HG02610 (cell line): ENCODE data around the gene KRT71.

ENCODE experiments used
- ATAC-seq: cut with Tn5 transposase; IDR thresholded peaks from one replicate; pipeline ENCODE4 v1.9.1; 2021; ENCODE audit warnings: mild to moderate bottlenecking, moderate library complexity; ENCODE audit not compliant: unreplicated experiment

Gene KRT71

DNA sequence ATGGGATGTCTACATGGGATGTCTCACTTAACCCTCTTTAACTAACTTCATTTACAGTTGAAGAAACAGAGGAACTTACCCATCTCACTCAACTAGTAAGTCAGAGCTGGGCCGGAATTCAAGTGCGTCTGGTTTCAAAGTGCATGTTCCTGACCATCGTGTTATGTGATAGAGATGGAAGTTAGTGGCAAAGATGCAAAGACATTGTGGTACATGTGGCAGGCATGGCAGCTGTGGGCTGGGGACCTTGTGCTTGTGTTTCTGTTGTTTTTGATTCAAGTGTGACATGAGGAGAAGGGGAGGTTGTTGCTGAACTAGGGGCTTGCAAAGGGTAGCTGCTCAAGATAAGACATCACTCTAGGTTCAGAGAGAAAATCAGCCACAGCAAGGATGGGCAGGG lies 23.0 kb upstream of the KRT71 start:
- ATAC-seq = no peak

DNA sequence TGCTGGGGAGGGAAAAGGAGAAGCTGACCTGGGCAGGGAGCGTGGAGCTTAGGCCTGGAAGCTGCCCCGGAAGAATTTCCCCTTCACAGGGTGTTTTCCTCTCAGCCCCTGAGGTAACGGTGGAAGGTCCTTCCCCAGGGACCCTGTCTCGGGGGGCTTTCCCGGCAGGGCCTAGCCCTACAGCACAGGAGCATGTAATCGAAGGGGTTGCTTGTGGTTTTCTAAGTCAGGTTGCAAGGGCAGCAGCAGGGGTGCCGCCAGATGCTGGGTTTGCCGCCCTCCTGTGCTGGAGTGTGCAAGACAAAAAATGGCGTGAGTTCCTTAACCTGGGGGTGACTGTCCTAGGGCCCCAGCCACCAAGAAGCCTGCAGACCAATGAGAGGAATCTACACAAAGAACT lies 22.3 kb upstream of the KRT71 start:
- ATAC-seq = no peak

DNA sequence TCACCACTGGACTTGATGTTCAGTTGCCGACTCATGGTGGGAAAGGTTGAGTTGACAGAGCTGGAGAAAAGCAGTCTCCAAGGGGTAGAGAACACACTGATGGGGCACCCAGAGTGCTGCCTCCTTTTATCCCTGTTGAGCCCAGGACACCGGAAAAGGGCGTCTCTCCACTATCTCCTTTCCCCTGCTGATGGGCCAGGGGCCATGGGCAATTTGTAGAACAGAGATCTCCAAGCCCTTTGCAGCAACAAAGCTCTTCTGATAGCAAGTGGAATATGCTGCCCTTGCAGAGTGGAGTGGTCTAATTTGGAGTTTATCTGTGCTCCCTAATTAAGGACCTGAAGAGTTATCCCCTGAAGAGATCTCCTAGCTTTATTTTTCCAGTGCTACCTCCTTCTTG lies 20.8 kb upstream of the KRT71 start, which contains the start of gene KRT74:
Gene KRT74, minus strand, starts transcription at position 101 of the 400 bp plus-strand sequence. Its CDS starts 66 bp downstream, at position 35.
- ATAC-seq = no peak

DNA sequence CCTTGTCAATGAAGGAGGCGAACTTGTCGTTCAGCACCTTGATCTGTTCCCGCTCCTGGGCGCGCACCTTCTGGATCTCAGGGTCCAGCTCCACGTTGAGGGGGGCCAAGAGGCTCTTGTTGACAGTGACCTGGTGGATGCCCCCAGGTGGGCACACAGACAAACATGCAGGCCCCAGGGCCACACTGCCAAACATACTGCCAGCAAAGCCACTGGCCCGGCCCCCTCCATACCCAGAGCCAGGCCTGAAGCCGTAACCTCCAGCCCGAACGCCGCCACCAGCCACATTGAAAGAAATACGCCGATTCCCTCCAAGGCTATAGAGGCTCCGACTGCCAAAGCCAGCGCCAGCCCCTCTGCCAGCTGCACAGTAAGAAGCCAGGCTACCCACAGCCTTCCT lies 20.4 kb upstream of the KRT71 start:
- ATAC-seq = no peak

DNA sequence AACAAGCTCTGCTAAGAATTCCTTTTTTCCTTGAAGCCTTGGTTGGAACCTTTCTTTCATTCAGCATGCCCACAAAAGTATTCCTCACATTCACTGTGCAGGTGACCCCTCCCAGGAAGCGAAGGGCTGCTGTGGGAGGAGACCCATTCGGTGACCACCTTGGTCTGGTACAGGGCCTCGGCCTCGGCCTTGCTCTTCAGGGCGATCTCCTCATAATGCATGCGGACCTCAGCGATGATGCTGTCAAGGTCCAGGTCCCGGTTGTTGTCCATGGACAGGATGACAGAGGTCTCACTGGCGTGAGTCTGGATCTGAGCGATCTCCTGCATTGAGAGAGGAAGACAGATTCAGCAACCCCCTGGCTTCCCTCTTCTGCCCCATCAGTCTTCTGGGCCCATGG lies 17.6 kb upstream of the KRT71 start:
- ATAC-seq = no peak

DNA sequence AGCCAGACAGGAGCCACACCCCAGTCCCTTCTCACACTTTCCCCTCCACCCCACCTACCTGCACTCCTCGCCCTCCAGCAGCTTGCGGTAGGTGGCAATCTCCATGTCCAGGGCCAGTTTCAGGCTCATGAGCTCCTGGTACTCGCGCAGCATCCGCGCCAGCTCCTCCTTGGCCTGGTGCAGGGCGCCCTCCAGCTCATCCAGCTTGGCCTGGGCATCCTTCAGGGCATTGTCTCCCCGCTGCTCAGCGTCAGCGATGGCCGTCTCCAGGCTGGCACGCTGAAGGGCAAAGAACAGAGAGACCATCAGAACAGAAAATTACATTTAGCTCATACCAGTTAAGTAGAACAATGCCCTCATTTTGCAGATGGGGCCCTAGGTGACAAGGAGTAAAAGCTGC lies 15.2 kb upstream of the KRT71 start:
- no peak for ATAC-seq

DNA sequence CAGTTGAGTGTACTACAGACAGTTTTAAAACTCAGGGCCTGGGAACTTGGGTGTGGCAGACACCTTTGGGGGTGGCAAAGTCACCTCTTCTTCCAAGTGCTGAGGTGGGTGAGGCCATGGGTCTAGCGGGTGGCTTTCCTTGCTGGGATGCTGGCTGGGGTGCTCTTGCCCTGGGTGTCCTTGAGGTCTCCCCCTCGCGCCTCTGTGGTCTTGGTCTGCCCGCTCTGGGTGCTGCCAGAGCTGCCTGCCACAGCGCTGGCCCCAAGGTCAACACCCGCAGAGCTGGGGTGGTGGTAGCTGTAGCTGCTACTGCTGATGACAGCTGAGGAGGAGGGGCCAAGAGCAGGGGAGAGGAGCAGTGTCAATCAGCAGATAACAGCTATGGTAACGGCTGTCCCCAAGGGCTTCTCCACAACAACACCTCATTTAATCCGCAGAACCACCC lies 13.9 kb upstream of the KRT71 start:
- no peak for ATAC-seq

DNA sequence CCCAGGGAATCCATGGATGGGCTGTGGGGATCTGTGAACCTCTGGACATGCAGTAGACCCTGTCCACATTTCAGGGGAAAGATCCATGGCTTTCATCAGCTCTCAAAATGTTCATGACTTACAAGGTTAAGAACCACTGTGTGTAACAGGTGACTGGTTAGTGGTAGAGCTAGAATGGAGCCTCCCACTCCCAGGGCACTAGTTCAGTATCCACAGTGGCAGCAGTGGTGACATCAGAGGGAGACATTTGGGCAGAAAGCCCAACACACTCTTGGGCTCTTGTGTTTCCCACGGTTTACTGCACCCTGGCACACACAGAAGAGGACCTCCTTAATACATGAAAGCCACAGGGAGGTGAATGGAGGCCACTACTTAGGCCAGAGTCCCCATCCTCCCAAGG lies 11.6 kb upstream of the KRT71 start:
- no peak for ATAC-seq

DNA sequence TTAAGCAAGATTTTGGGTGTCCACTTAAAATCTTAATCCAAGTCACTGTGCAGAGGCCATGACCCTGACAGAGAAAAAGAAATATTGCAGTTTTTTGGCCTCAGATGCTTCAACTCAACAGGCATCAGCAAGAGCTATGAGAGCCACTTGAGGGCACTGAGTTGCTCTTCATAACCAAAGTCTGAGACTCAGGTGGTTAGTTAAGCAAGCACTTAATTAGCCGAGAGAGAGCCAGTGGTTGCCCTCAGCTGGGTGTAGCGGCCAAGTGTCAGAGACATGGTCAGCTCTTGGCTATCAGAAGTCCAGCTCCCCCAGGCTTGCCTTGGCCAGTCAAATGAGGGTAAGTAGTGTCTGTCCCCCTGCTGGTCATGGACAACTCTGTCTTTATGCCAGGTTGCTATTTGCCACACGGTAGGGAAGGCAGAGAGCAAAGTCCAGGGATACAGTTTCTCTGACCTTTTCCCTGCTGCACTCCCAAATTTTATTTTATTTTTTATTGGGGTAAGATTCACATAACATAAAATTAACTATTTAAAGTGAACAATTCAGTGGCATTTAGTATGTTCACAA lies 9.0 kb upstream of the KRT71 start:
- no peak for ATAC-seq

DNA sequence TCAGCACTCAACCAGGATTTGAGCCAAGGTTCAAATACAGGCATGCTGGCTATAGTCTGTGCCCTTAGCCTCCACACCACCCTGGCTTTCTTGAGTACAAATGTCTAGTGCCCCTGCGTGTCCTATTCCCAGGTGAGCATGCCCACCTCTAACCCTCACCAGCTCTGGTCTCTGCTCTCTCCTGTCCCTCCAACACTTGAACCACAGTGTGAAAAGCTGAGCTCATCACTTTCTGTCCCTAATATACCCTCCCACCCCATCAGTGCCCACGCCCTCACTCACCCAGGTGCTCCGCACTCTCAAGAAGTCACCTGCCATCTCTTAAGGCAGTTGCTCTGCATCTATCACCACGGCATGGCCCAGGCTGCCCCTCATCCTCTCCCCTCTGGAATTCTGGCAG lies 7.0 kb upstream of the KRT71 start:
- ATAC-seq = no peak

DNA sequence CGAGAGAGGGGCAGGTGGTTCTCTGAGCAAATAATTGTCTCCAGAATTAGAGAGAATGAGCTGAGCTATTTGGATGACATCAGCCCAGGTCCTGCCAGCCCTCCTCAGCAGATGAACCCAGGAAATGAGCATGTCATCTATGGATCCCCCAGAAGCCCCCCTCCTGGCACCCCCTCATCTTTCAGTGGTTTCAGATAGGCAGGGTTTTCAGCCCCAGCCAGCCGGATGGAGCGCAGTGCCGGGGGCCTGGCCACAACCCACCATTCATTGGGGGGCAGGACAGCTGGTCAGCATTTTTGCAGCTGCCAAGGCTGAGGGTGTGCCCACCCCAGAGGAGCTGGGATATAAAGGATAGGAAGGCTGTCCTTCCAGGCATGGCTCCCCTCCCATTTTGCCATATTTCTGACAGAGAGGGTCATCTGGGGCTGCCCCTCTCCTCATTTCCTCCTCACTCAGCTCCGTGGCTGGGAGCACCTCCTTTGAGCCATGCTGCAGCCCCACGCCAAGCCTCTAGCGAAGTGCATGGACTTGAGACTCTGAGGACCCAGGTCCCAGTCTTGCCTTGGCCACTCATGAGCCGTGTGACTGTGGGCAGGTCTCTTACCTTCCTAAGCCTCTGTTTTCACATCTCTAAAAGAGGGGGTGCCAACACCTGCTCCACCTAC lies 6.0 kb upstream of the KRT71 start:
- ATAC-seq = no peak

DNA sequence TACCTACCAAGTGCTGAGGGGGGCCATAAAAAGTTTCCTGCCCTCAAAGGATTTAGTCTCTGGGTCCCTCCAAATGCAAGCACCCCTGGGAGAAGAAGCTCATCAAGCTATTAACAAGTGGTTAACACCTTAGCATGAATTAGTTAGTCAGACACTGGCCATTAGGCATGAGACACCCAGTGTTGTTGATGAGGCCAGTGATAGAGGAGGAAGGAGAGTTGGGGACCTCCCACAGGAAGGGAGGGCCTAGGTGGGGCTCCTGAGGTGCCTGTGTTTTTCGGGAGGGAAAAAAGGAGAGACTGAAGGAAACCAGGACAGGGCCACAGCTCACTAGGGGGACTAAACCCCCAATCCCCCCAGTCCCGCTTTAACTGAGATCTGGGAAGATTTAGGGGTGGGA lies 4.5 kb upstream of the KRT71 start:
- ATAC-seq = no peak

DNA sequence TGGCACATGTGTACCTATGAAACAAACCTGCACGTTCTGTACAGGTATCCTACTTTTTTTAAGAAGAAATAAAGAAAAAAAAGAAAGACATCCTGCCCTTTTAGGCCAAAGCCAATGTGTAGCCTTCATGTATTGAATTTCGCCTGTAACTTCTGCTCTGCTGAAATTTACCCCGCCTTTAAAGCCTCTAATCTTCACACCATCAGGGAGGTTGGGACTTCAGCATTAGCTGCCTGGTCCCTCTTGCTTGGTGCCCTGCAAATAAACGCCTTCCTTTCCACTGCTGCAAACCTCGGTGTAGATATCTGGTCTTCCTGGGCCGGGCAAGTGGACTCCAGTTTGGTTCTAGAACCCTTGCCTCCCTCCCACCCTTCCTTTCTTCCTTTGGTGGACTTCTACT lies 2.6 kb upstream of the KRT71 start:
- ATAC-seq = no peak

DNA sequence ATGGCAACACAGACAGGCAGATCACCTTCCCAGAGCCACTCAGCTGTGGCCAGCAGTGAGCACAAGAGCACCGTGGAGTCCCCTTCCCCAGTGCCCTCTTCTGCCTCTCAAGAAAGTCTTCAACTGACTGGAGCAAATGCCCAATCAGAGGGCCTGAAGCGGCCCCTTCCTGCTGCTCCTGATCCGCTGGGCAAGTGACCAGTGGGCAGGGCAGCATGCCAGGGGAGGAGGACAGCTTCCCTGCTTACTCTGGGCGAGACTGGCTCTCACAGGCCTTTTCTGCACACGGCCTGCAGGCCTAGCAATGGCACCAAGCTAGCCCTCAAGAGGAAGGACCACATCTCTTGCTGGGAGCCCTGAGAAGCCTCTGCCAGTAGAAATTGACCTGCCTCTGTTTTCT lies 890 bp downstream of the KRT71 start:
- ATAC-seq = no peak

DNA sequence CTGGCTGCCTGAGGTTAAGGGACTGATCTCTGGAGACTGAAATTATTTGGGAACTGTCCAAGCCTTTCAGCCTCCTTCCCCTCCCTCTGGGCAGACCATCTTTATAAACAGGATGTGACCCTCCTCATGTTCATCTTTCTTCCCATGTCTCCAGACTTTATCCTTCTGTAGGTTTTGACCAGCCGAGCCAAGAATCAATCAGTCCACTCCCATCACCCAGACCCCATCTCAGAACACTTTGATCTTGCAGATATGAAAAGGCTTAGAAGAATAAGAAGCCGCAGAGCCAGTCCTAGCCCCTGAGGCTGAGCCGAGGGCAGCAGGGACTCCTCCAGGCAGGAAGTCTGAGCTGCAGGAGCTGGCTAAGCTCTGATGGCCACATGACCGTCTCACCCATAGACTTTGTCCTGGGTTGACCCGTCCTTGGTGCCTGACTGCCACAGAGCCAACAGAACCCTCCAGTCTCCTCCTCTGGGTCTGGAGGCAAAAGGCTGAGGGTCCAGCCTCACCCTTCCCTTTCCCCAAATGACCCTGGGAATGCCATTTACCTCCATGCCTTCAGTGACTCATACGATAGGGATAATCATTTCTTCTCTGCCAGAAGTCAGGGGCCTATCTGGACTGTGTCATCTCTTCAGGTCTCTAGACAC lies 1.6 kb downstream of the KRT71 start:
- no peak for ATAC-seq

DNA sequence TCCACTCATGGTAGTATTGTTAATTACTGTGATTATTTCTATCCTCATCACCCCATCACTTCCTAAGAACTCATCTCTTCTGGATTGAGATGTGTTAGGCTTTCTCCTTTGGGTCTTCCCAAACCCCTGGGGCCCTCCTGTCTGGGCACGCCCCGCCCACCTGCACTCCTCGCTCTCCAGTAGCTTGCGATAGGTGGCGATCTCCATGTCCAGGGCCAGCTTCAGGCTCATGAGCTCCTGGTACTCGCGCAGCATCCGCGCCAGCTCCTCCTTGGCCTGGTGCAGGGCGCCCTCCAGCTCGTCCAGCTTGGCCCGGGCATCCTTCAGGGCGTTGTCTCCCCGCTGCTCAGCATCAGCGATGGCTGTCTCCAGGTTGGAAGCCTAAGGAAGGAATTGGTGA lies 6.8 kb downstream of the KRT71 start:
- ATAC-seq = no peak

DNA sequence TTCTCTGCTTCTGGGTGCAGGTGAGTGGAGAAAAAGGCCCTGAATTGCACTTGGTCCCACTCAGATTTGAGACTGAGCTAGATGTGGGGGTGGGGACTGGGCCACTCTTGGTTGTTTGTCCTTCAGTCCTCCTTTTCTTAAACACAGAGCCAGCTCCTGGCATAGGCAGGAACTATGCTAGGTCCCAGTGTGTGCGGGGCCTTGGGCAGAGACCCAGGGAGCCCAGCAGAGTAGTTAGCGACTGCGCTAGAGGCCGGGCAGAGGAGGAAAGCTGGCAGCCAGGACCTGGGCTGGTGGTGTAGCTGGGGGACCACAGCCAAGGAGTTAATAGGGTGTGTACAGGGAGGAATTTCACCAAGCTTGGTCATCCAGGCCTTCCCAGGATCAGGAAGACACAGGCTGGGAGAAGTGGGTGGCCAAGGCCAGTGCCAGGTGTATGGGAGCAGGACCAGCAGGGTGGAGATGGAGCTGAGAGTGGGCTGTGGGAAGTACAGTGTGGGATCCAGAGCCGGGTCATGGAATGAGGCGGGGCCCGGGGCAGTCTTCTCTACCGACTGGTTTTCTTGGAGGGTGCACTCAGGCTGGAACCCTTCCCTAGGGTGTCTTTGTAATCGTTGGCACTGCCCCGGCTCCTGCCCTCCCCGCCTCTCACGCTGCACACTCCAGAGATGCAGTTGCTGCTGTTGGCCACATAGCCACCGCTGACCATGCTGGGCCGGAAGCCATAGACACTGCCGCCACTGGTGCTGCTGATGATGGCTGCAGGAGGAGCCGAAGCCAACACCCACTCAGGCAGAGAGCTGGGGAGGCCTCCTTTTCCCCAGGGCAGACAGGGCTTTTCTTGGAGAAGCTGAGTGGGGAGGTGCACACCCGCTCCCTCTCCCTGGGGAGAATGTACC lies 8.7 kb downstream of the KRT71 start:
- no peak for ATAC-seq

DNA sequence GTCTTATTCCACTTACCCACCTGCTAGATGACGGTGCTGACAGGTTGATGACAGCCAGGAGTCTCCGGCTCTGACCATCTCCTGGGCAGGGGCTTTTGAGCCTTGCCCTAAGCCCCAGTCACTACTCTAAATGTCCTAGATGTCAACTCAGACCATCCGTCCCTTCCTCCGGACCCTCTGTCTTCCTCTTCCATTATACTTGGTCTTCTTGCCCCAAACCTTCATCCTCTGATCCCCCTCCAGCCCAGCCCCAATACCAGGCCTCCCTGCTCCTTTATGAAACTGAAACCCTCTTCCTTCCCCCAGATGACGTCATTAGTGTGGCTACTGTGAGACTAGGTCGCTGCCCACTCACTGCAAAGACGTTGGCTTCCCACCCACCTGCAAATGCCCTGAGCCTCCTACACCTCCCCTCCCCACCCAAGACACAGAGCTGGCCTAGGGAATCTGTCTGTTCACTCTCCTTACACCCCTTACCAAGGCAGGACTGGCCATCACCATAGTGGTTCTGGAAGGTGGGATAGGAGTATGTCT lies 10.1 kb downstream of the KRT71 start:
- ATAC-seq = no peak

DNA sequence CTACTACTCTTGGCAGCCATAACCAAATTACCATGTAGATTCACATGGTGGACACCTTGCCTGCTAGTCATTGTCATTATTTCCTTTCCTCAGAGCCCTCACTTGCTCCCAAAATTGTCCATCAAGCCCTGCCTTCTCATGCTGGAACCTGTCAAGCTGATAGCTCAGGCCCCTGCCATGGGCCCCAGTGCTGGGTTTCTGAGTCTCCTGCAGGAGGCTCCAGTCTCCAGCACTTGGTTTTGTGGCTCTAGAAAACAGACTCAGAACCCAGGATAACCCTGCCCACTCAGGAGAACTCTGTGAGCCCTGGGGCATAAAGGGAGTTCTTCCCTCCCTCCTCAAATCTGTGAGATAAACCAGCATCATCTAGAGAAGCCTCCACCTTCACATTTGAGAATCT lies 10.8 kb downstream of the KRT71 start:
- ATAC-seq = no peak

DNA sequence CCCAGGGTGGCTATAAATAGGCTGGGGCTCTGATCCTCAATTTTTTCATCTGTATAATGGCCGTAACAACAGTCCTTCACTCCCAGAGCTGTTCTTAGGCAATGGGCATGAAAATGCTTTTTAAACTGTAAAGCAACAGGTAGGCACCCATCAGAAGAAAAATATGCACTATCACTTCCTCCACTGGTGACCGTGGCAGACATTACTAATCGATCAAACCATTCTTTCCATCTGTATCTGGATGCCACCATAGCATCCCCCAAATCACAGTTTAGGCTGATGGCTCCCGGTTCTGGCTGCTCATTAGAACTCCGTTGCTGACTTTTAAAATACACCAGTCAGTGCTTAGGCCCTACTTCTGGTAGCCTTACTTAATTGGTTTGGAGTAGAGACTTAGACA lies 11.2 kb downstream of the KRT71 start:
- ATAC-seq = no peak

DNA sequence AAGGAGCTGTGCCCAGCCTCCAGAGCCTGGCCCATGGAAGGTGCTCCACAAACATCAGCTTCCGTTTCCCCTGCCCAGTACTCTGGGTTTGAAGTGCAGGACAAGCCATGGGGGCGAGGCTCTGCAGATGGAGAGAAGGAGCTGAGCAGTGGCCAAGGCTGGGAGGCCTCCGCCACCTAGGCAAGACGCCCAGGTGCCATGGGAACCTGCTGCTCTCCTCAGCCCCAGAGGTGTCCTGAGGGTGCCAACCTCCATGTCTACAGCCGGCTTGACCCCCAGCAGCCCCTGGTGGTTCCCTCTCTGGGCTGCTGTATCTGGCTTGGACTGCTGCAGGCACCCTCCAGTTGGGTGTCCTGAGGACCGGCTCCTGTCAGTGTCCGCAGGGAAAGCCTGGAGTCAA lies 12.4 kb downstream of the KRT71 start:
- ATAC-seq = no peak
